Astrocyte (in vitro differentiated cells and primary cell): Measurements from ENCODE around the gene BAHD1. TPM values are rescaled to one million over a fixed set of nuclear protein-coding genes. Genes with fewer than 3 reads are reported as not detected.

Source experiments
- DNase-seq: peaks from one replicate; pipeline ENCODE4 v3.0.0-alpha.2; 2010; ENCODE audit warnings: low read depth
- FAIRE-seq: peaks from 2 replicates; lab custom pipeline; 2011; peaks lifted over from hg19 to GRCh38; lab: Jason Lieb, UNC
- H2AFZ ChIP-seq: 2 replicates; pipeline ENCODE4 v1.6.0; 2012; ENCODE audit warnings: low read depth, low read length, inconsistent platforms
- H3K27ac ChIP-seq: 2 replicates; pipeline ENCODE4 v1.5.1; 2011; ENCODE audit warnings: low read depth, low read length, inconsistent platforms
- H3K27me3 ChIP-seq: 2 replicates; pipeline ENCODE4 v1.6.0; 2011; ENCODE audit warnings: low read length, inconsistent platforms; ENCODE audit not compliant: insufficient read depth
- H3K36me3 ChIP-seq: 2 replicates; pipeline ENCODE4 v1.5.1; 2011; ENCODE audit warnings: low read length, inconsistent platforms; ENCODE audit not compliant: insufficient read depth
- H3K4me1 ChIP-seq: 2 replicates; pipeline ENCODE4 v1.5.1; 2011; ENCODE audit warnings: low read length, inconsistent platforms; ENCODE audit not compliant: insufficient read depth
- H3K4me2 ChIP-seq: 2 replicates; pipeline ENCODE4 v1.6.0; 2012; ENCODE audit warnings: low read length, inconsistent platforms
- H3K4me3 ChIP-seq: 2 replicates; pipeline ENCODE4 v1.5.1; 2011; ENCODE audit warnings: low read depth, mild to moderate bottlenecking, low read length, inconsistent platforms; ENCODE audit not compliant: insufficient read depth
- H3K79me2 ChIP-seq: 2 replicates; pipeline ENCODE4 v1.6.0; 2012; ENCODE audit warnings: mild to moderate bottlenecking, low read length, inconsistent platforms; ENCODE audit not compliant: insufficient read depth
- H3K9ac ChIP-seq: 2 replicates; pipeline ENCODE4 v1.6.0; 2012; ENCODE audit warnings: mild to moderate bottlenecking, low read length, inconsistent platforms
- H3K9me3 ChIP-seq: 2 replicates; pipeline ENCODE4 v1.5.1; 2012; ENCODE audit warnings: low read depth, mild to moderate bottlenecking, low read length, inconsistent platforms; ENCODE audit not compliant: insufficient read depth
- H4K20me1 ChIP-seq: 2 replicates; pipeline ENCODE4 v1.6.0; 2012; ENCODE audit warnings: low read length, inconsistent platforms; ENCODE audit not compliant: insufficient read depth
- H3K27ac Mint-ChIP-seq: one replicate; pipeline ENCODE4 v1.8.0; 2021; ENCODE audit warnings: mild to moderate bottlenecking, mixed read lengths; ENCODE audit not compliant: unreplicated experiment
- H3K27me3 Mint-ChIP-seq: one replicate; pipeline ENCODE4 v1.8.0; 2021; ENCODE audit warnings: low read depth, mixed read lengths; ENCODE audit not compliant: unreplicated experiment
- H3K36me3 Mint-ChIP-seq: one replicate; pipeline ENCODE4 v1.8.0; 2021; ENCODE audit warnings: low read depth, mixed read lengths; ENCODE audit not compliant: unreplicated experiment
- H3K4me1 Mint-ChIP-seq: one replicate; pipeline ENCODE4 v1.8.0; 2021; ENCODE audit warnings: low read depth, mixed read lengths; ENCODE audit not compliant: unreplicated experiment
- H3K4me3 Mint-ChIP-seq: one replicate; pipeline ENCODE4 v1.8.0; 2021; ENCODE audit warnings: mild to moderate bottlenecking, moderate library complexity, mixed read lengths; ENCODE audit not compliant: unreplicated experiment
- H3K9me3 Mint-ChIP-seq: one replicate; pipeline ENCODE4 v1.8.0; 2021; ENCODE audit warnings: mild to moderate bottlenecking, mixed read lengths; ENCODE audit not compliant: unreplicated experiment
- EZH2 ChIP-seq: IDR thresholded peaks from 2 replicates; pipeline ENCODE4 v1.6.1; 2012; ENCODE audit warnings: mild to moderate bottlenecking, low read length, inconsistent platforms; ENCODE audit not compliant: insufficient read depth
- total RNA-seq: library from RNA; stranded (reverse); gene quantifications from 2 replicates; pipeline ENCODE4 v1.2.1, GENCODE V29; 2021
- TF ChIP-seq, protein P1 (sequence below): IDR thresholded peaks from 2 replicates; pipeline ENCODE4 v1.5.1; 2011; ENCODE audit warnings: low read depth, mild to moderate bottlenecking, inconsistent platforms, low read length, moderate library complexity; ENCODE audit not compliant: insufficient read depth

The BAHD1 gene
- total RNA-seq, 1 donor from 2014 or later, result 30.4 TPM

DNA sequence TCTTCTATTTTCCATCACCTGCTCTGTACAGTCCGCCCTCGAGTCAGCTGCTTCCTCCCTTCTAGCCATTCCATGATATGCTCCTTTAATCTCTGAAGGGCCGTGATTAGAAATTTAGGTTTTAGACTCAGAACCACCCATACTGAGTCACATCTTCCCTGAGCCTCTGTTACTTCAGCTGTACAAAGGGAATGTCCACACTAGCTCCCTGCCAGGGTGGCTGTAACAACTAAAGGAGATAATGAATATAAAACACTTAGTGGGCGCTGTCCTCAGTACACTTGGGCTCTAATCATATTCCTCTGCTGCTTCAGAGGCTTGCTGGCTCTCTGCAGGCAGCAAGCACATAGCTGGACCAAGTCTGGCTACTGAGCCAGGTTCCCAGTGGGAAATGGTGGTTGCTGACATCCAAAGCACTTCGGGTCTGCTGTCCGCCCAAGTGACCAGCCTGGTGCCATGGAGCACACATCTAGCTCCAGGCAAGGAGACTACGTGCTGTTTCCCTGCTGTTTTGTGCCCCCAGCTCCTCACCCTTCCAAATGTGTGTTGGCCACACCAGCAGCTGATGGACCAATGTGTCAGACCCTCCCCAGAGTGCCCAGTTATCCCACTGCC lies 29.1 kb downstream of the BAHD1 start:
- FAIRE-seq (no peak), DNase-seq (no peak)
- H3K27ac ChIP-seq, result no peak overlapping the region

DNA sequence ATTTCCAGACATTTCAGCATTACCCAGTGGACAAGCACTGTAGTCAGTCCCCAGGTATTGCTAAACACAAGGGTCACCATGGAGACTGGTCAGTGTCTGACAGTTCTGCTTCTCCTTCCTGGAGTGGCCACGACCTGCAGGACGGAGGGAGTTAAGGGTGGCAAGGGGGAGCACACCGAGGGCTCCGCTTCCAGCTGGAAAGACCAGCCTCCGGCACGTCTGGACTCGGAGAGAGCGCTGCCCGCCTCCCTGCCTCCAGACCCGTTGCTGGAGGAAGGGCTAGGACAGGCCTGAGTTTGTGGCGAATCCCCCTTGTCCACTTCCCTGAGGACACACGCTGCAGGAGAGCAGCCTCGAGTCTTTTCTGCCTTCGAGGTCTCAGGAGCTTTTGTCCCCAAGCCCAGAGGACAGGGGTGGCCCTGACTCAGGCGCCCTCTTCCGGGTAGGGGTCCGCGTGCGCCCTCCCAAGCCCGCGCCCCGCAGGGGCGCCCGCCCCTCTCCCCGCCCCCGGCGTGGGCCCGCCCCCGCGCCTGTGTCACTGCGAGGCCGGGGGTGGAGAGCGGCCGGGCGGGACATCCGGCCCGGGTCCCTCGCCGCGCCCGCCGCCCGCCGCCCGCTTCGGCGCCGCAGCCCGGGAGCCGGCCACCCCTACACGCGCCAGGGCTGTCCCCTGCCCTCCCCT lies 29.8 kb downstream of the BAHD1 start, which contains the start of gene CHST14:
TSS of gene CHST14 (plus strand) at position 562 of the 682 bp plus-strand sequence. CDS start 230 bp downstream, outside the sequence.
- Mint-ChIP-seq H3K36me3 (peaks cover 14% of the 10 kb centered on the region), H3K4me3 (peak within 1 kb of the TSS; percentile 87), H3K27ac (peak within 1 kb of the TSS; percentile 66), H3K27me3 (peaks cover 4% of the 10 kb centered on the region), H3K9me3 (no peaks in the 10 kb centered on the region), H3K4me1 (peaks cover 8% of the 10 kb centered on the region)
- Histone ChIP-seq H3K79me2 (peaks cover 11% of the 10 kb centered on the region), H3K9ac (peak within 1 kb of the TSS; percentile 80), H3K4me3 (peak within 1 kb of the TSS; percentile 73), H2AFZ (peak within 1 kb of the TSS; percentile 90), H3K36me3 (peaks cover 2% of the 10 kb centered on the region), H3K27ac (peak within 1 kb of the TSS; percentile 49), H3K9me3 (no peaks in the 10 kb centered on the region), H3K4me2 (peak within 1 kb of the TSS; percentile 98), H3K4me1 (peaks cover 15% of the 10 kb centered on the region), H4K20me1 (peaks cover 10% of the 10 kb centered on the region), H3K27me3 (no peaks in the 10 kb centered on the region)
- TF ChIP-seq, protein P1, sequence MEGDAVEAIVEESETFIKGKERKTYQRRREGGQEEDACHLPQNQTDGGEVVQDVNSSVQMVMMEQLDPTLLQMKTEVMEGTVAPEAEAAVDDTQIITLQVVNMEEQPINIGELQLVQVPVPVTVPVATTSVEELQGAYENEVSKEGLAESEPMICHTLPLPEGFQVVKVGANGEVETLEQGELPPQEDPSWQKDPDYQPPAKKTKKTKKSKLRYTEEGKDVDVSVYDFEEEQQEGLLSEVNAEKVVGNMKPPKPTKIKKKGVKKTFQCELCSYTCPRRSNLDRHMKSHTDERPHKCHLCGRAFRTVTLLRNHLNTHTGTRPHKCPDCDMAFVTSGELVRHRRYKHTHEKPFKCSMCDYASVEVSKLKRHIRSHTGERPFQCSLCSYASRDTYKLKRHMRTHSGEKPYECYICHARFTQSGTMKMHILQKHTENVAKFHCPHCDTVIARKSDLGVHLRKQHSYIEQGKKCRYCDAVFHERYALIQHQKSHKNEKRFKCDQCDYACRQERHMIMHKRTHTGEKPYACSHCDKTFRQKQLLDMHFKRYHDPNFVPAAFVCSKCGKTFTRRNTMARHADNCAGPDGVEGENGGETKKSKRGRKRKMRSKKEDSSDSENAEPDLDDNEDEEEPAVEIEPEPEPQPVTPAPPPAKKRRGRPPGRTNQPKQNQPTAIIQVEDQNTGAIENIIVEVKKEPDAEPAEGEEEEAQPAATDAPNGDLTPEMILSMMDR, result no peak
- no peak for TF ChIP-seq EZH2
- peak; percentile 32 for FAIRE-seq
- peak; percentile 23 for DNase-seq

More for the DNA sequence above, 29.1 kb downstream of the BAHD1 start:
- H3K4me3 Mint-ChIP-seq, result peak overlapping the region; percentile 77
- H3K27ac Mint-ChIP-seq, result peak overlapping the region; percentile 5
- Histone ChIP-seq H3K36me3 (peaks cover 4% of the 10 kb centered on the region), H3K9ac (peak overlapping the region; percentile 74), H3K9me3 (no peaks in the 10 kb centered on the region), H4K20me1 (peaks cover 12% of the 10 kb centered on the region), H3K27me3 (no peaks in the 10 kb centered on the region), H2AFZ (peak overlapping the region; percentile 90), H3K79me2 (peaks cover 11% of the 10 kb centered on the region), H3K4me3 (no peak overlapping the region), H3K4me1 (peaks cover 15% of the 10 kb centered on the region), H3K4me2 (peak overlapping the region; percentile 98)
- H3K36me3 Mint-ChIP-seq, result peaks cover 18% of the 10 kb centered on the region
- TF ChIP-seq EZH2, result no peak
- TF ChIP-seq, protein P1, result no peak
- no peaks in the 10 kb centered on the region for H3K9me3 Mint-ChIP-seq
- peaks cover 4% of the 10 kb centered on the region for H3K27me3 Mint-ChIP-seq
- H3K4me1 Mint-ChIP-seq, result peaks cover 7% of the 10 kb centered on the region
